Peyer's patch (tissue), 4 donors: Measurements from ENCODE around the gene ESYT2. TPM values are rescaled to one million over a fixed set of nuclear protein-coding genes. Genes with fewer than 3 reads are reported as not detected.
"Not testable (repeated sequence)": the region's sequence is repeated elsewhere in the genome, so short reads cannot be mapped to it uniquely, and the experiment has no call there.

ENCODE experiments used
- DNase-seq, 3 donors: peaks; one replicate each; pipeline ENCODE4 v3.0.0-alpha.2; 2017 to 2019
- H3K27ac ChIP-seq, 4 donors: fragments of 200-600 bp; sonication (generic); one replicate each; pipeline ENCODE4 v1.5.1; 2016 to 2019
- H3K27me3 ChIP-seq, 2 donors: fragments of 200-600 bp; sonication (generic); one replicate each; pipeline ENCODE4 v1.5.1; 2019
- H3K36me3 ChIP-seq, 3 donors: fragments of 200-600 bp; sonication (generic); one replicate each; pipeline ENCODE4 v1.5.1; 2016 to 2019
- H3K4me1 ChIP-seq, 4 donors: fragments of 200-600 bp; sonication (generic); one replicate each; pipeline ENCODE4 v1.5.1; 2016 to 2019
- H3K4me3 ChIP-seq, 4 donors: fragments of 200-600 bp; sonication (generic); 1 replicate in 3 of 4; 2 replicates in 1 of 4; pipeline ENCODE4 v1.5.1; 2016 to 2019; ENCODE audit warnings: mild to moderate bottlenecking in 1 of 4
- H3K9me3 ChIP-seq, 4 donors: fragments of 200-600 bp; sonication (generic); one replicate each; pipeline ENCODE4 v1.5.1; 2016 to 2019; ENCODE audit warnings: mild to moderate bottlenecking in 1 of 4
- CTCF ChIP-seq, 6 experiments: fragments of 450-650 bp in 4 of 6; fragments of 200-600 bp in 2 of 6; sonication (generic) in 1 of 6; IDR thresholded peaks; one replicate each; pipeline ENCODE4 v1.5.1; 2017 to 2019; ENCODE audit warnings: antibody characterized with exemption in 6 of 6, mild to moderate bottlenecking in 3 of 6, moderate library complexity in 1 of 6
- POLR2A ChIP-seq, 2 donors: fragments of 450-650 bp; IDR thresholded peaks; one replicate each; pipeline ENCODE4 v1.5.1; 2017; ENCODE audit warnings: antibody characterized with exemption in 2 of 2, mild to moderate bottlenecking in 2 of 2, moderate library complexity in 2 of 2
- total RNA-seq, 4 donors: library from RNA; depleted of rRNA; stranded (reverse); fragments of >200 nt; gene quantifications; one replicate each; pipeline ENCODE4 v1.1.0, GENCODE V29; 2016

The ESYT2 gene
- total RNA-seq, 4 donors from 2014 or later: 53.6 to 137 (median 71.0) TPM

GRCh38 chr7:158699341-158699740, 130.0 kb downstream of the ESYT2 start:
- Histone ChIP-seq H3K4me1 (peaks cover 0 to 10% (median 0%) of the 10 kb centered on the region in 4 donors), H3K36me3 (no peaks in the 10 kb centered on the region), H3K9me3 (no peaks in the 10 kb centered on the region), H3K27ac (no peak overlapping the region), H3K27me3 (no peaks in the 10 kb centered on the region), H3K4me3 (no peak overlapping the region)
- no peak for DNase-seq
- no peak for TF ChIP-seq CTCF (IDR thresholded peaks at IDR 0.05)
- TF ChIP-seq POLR2A (IDR thresholded peaks at IDR 0.05): no peak

GRCh38 chr7:158698657-158699195, 130.6 kb downstream of the ESYT2 start:
- no peak for TF ChIP-seq POLR2A (IDR thresholded peaks at IDR 0.05)
- TF ChIP-seq CTCF (IDR thresholded peaks at IDR 0.05): no peak

DNA sequence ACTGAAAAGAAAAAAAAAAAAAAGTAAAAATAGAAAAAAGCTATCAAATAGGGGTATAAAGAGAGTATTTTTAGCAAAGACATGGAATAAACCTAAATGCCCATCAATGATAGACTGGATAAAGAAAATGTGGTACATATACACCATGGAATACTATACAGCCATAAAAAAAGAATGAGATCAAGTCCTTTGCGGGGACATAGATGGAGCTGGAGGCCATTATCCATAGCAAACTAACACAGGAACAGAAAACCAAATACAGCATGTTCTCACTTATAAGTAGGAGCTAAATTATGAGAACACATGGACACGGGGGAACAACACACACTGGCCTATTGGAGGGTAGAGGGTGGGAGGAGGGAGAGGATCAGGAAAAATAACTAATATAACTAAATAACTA, 131.7 kb downstream of the ESYT2 start:
- not testable (repeated sequence) for H3K27me3 ChIP-seq, DNase-seq, H3K27ac ChIP-seq, H3K4me1 ChIP-seq, H3K9me3 ChIP-seq, H3K4me3 ChIP-seq, H3K36me3 ChIP-seq

More at GRCh38 chr7:158698657-158699195, 130.6 kb downstream of the ESYT2 start:
- Histone ChIP-seq H3K27ac (no peak overlapping the region), H3K27me3 (no peaks in the 10 kb centered on the region), H3K4me1 (peaks cover 0 to 4% (median 0%) of the 10 kb centered on the region in 4 donors), H3K36me3 (no peaks in the 10 kb centered on the region), H3K4me3 (no peak overlapping the region), H3K9me3 (no peaks in the 10 kb centered on the region)
- DNase-seq: no peak

GRCh38 chr7:158695726-158696452, 133.4 kb downstream of the ESYT2 start:
- H3K27me3 ChIP-seq: no peaks in the 10 kb centered on the region
- no peaks in the 10 kb centered on the region for H3K4me1 ChIP-seq
- TF ChIP-seq CTCF (IDR thresholded peaks at IDR 0.05): peak; percentile 13 to 75 (median 66)
- TF ChIP-seq POLR2A (IDR thresholded peaks at IDR 0.05): no peak
- no peaks in the 10 kb centered on the region for H3K9me3 ChIP-seq
- peak in 2 of 3 donors; percentile 45 to 81 for DNase-seq
- H3K36me3 ChIP-seq: no peaks in the 10 kb centered on the region
- H3K4me3 ChIP-seq: no peak overlapping the region
- no peak overlapping the region for H3K27ac ChIP-seq

DNA sequence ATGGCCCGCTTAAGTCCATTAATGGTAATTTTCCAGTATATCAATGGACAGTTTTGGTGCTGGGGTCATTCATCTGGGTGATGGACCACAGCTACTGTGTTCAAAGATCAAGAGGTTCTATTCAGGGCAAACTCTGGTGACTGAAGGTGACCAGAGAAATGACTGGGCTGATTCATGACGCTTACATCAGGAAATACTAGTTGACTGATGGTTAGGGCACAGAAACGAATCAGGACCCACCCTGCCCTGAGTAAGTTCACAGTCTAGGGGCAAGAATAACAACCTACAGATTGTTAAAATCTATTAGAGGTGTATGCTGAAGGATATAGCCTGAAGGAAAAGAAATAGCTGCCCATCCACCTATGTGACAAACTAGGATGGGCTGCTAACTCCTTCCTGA, 134.3 kb downstream of the ESYT2 start:
- no peak overlapping the region for H3K4me3 ChIP-seq
- no peaks in the 10 kb centered on the region for H3K4me1 ChIP-seq
- no peak overlapping the region for H3K27ac ChIP-seq
- H3K36me3 ChIP-seq: peaks cover 0 to 4% (median 0%) of the 10 kb centered on the region in 3 donors
- no peaks in the 10 kb centered on the region for H3K9me3 ChIP-seq
- no peaks in the 10 kb centered on the region for H3K27me3 ChIP-seq
- no peak for DNase-seq
- TF ChIP-seq CTCF (IDR thresholded peaks at IDR 0.05) (no peak), POLR2A (IDR thresholded peaks at IDR 0.05) (no peak)

DNA sequence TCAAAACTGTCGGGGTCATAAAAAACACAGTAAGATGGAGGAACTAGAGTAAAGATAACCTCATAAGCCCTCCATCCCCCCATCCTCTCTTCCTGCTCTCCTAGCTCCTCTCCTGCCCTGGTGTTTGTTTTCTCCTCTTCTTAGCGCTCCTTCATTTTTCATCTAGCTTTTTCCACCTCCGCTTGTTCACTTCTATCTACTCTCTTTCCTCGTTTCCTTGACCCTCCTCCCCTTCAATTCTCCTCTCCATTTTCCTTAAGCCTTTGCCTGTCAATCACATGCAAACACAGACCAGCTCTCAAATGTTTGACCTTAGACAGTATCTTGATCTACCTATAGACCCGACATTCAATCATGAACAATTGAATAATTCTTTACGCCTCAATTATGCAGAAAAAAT, 134.7 kb downstream of the ESYT2 start:
- Histone ChIP-seq H3K4me3 (no peak overlapping the region), H3K4me1 (no peaks in the 10 kb centered on the region), H3K36me3 (peaks cover 0 to 6% (median 0%) of the 10 kb centered on the region in 3 donors), H3K27ac (no peak overlapping the region), H3K27me3 (no peaks in the 10 kb centered on the region), H3K9me3 (no peaks in the 10 kb centered on the region)
- DNase-seq: no peak
- no peak for TF ChIP-seq POLR2A (IDR thresholded peaks at IDR 0.05)
- no peak for TF ChIP-seq CTCF (IDR thresholded peaks at IDR 0.05)
